ENCODE data around the gene CCDC180.

Gene CCDC180

DNA sequence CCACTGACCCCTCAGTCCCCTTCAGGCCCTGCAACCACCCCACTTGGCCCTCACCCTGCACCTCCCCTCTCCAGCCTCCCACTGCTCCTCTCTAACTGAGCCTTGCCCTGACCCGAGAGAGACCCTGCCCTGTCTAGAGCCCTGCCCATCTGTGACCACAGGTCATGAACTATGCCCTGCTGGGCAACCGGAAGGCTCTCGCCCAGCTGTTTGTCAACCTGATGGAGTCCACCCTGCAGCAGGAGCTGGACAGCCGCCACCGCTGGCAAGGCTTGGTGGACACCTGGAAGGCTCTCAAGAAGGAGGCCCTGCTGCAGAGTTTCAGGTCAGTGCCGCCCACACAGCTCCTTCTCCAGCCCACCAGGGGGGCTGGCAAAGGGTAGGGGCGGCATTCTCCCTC lies 9.4 kb downstream of the CCDC180 start:
- TF ChIP-seq, protein P1, sequence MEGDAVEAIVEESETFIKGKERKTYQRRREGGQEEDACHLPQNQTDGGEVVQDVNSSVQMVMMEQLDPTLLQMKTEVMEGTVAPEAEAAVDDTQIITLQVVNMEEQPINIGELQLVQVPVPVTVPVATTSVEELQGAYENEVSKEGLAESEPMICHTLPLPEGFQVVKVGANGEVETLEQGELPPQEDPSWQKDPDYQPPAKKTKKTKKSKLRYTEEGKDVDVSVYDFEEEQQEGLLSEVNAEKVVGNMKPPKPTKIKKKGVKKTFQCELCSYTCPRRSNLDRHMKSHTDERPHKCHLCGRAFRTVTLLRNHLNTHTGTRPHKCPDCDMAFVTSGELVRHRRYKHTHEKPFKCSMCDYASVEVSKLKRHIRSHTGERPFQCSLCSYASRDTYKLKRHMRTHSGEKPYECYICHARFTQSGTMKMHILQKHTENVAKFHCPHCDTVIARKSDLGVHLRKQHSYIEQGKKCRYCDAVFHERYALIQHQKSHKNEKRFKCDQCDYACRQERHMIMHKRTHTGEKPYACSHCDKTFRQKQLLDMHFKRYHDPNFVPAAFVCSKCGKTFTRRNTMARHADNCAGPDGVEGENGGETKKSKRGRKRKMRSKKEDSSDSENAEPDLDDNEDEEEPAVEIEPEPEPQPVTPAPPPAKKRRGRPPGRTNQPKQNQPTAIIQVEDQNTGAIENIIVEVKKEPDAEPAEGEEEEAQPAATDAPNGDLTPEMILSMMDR (IDR thresholded peaks at IDR 0.05; ENCODE audit: low read length, missing control alignments) = no peak
- H3K4me3 ChIP-seq (replicated peaks; ENCODE audit: low read depth, low read length) = no peak overlapping the region
- no peak for DNase-seq (ENCODE audit: low read depth)

DNA sequence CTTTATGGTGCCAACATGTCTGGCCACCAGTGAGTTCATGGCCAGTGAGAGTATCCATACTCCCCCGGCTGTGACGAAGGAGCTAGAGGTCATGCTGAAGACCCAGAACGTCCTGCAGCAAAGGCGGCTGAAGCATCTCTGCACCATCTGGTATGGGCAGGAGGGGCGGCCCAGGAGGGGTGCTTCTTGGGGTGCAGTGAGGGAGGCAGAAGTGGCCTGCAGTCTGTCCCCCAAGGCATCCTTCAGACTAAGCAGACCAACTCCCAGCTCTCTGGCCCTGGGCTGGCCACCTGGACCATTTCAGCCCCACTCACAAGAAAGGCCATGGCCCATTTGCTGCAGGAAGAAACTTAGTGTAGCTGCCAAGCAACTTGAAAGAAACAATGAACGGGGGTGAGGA lies 11.0 kb downstream of the CCDC180 start:
- TF ChIP-seq, protein P1 (IDR thresholded peaks at IDR 0.05; ENCODE audit: low read length, missing control alignments) = no peak
- no peak overlapping the region for H3K4me3 ChIP-seq (replicated peaks; ENCODE audit: low read depth, low read length)
- no peak for DNase-seq (ENCODE audit: low read depth)

GRCh38 chr9:97319395-97319794 lies 11.9 kb downstream of the CCDC180 start:
- TF ChIP-seq, protein P1 (IDR thresholded peaks at IDR 0.05; ENCODE audit: low read length, missing control alignments) = no peak
- no peak for DNase-seq (ENCODE audit: low read depth)
- H3K4me3 ChIP-seq (replicated peaks; ENCODE audit: low read depth, low read length) = no peak overlapping the region

GRCh38 chr9:97320080-97320642 lies 12.7 kb downstream of the CCDC180 start:
- no peak for DNase-seq (ENCODE audit: low read depth)
- no peak overlapping the region for H3K4me3 ChIP-seq (replicated peaks; ENCODE audit: low read depth, low read length)
- TF ChIP-seq, protein P1 (IDR thresholded peaks at IDR 0.05; ENCODE audit: low read length, missing control alignments) = no peak

DNA sequence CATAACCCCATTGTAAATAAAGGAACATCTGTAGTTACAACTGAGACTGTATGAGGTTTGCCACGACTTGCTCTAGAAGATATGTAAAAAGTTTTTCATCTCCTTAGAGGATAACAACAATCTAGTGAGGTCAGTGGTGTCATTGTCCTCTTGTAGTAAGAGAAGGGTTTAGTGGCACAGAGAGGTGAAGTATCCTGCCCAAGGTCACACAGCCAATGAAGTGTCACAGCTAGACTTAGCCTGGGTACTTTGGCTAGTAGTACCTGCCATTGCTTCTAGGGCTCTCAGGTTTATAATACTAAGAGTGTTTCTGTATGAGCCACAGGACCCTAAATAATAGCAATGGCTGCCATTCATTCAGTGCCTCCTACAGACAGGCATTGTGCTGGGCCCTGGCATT lies 13.8 kb downstream of the CCDC180 start:
- TF ChIP-seq, protein P1 (IDR thresholded peaks at IDR 0.05; ENCODE audit: low read length, missing control alignments) = no peak
- H3K4me3 ChIP-seq (replicated peaks; ENCODE audit: low read depth, low read length) = no peak overlapping the region
- DNase-seq (ENCODE audit: low read depth) = no peak

DNA sequence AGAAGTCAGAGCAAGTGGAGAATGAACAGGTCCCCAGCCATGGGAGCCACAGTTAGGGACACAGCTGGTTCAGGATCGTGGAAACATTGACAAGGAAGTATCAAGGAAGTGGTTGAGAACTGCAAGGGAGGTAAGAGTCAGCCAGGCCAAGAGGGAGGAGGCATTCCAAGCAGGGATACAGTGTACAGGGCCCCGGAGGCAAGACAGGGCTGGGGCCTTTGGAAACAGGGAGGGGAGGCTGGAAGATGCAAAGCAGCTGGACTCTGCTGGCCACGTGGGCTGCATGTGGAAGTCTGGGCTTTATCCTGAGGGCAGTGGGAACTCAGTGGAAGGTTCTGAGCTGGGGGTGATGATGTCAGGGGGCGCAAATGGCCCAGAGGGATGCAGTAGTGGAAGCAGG lies 14.2 kb downstream of the CCDC180 start:
- no peak overlapping the region for H3K4me3 ChIP-seq (replicated peaks; ENCODE audit: low read depth, low read length)
- TF ChIP-seq, protein P1 (IDR thresholded peaks at IDR 0.05; ENCODE audit: low read length, missing control alignments) = no peak
- DNase-seq (ENCODE audit: low read depth) = no peak

DNA sequence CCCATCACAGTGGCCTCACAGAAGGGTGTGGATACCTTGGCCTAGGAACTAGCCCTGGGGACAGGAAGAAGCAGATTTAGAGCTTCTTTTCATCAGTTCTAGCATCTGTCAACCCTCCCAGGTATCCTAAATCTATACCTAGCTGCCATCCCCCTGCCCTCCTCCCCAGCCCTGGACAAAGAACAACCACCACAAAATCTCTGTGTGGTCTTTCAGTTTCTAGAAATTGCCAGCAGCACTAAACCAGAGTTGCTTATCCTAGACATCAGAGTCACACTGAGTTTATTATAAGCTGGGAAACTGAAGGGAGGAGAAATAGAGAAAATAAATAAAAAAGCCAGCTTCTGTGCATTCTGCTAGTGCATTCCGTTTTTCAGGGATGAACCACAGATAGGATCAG lies 14.6 kb downstream of the CCDC180 start:
- DNase-seq (ENCODE audit: low read depth) = no peak
- TF ChIP-seq, protein P1 (IDR thresholded peaks at IDR 0.05; ENCODE audit: low read length, missing control alignments) = no peak
- H3K4me3 ChIP-seq (replicated peaks; ENCODE audit: low read depth, low read length) = no peak overlapping the region
